Limb (tissue), 2 donors: Measurements from ENCODE around the gene PPM1M.

ENCODE experiments used
- DNase-seq, 2 donors: peaks; one replicate each; pipeline ENCODE4 v3.0.0-alpha.2; 2016; ENCODE audit errors: extremely low spot score in 2 of 2

The PPM1M gene, protein sequence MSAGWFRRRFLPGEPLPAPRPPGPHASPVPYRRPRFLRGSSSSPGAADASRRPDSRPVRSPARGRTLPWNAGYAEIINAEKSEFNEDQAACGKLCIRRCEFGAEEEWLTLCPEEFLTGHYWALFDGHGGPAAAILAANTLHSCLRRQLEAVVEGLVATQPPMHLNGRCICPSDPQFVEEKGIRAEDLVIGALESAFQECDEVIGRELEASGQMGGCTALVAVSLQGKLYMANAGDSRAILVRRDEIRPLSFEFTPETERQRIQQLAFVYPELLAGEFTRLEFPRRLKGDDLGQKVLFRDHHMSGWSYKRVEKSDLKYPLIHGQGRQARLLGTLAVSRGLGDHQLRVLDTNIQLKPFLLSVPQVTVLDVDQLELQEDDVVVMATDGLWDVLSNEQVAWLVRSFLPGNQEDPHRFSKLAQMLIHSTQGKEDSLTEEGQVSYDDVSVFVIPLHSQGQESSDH

GRCh38 chr3:52245322-52246263, at the start of gene PPM1M:
TSS of gene PPM1M (plus strand) at chr3:52245759. CDS start at chr3:52245825, 66 bp downstream.
- peak; percentile 57 to 77 for DNase-seq

GRCh38 chr3:52195823-52196331, 49.7 kb upstream of the PPM1M start:
- DNase-seq, result no peak

DNA sequence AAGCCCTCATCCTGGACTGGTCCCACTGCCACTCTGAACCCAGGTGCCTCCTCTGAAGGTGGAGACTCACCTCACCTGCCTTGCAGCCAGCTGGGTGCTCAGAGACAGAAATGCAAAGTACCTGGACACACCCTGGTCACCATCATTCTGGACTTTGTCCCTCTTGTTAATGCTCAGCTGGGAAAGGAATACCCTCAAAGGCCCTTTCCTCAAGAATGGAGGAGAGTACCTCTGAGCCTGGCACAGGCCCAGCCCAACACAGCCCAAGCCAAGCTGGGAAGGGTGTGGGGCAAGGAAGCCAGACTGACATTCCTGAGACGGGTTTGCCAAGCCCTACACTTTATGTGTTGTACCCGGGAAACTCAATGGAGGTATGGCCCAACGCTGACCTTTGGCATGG, 48.6 kb upstream of the PPM1M start:
- no peak for DNase-seq

DNA sequence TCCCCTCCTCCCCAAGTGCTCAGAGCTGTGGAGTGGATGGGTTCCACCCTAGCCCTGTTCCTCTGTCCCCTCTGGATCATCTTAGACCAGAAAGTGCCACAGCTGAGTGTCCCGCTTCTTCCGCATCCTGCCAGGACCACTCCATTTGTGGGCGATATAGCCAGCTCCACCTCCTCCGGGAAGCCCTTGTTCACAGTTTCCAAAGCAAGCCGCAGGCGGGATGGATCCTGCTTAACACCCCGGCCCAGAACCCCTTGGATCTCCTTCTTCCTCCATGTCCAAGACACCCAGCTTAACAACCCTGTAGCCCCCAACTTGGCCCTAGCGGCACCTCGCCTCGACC, 48.1 kb upstream of the PPM1M start:
- DNase-seq, result no peak

- peak; percentile 93 to 96 for DNase-seq
Observed at GRCh38 chr3:52197842-52198625, 47.5 kb upstream of the PPM1M start, which contains the start of gene ALAS1. TSS of gene ALAS1 (plus strand) at chr3:52198160. CDS start at chr3:52199242, 1,082 bp downstream.

- no peak for DNase-seq
Observed at GRCh38 chr3:52198643-52199608, 46.6 kb upstream of the PPM1M start.

- DNase-seq, result no peak
Observed at GRCh38 chr3:52200981-52201679, 44.4 kb upstream of the PPM1M start.

DNA sequence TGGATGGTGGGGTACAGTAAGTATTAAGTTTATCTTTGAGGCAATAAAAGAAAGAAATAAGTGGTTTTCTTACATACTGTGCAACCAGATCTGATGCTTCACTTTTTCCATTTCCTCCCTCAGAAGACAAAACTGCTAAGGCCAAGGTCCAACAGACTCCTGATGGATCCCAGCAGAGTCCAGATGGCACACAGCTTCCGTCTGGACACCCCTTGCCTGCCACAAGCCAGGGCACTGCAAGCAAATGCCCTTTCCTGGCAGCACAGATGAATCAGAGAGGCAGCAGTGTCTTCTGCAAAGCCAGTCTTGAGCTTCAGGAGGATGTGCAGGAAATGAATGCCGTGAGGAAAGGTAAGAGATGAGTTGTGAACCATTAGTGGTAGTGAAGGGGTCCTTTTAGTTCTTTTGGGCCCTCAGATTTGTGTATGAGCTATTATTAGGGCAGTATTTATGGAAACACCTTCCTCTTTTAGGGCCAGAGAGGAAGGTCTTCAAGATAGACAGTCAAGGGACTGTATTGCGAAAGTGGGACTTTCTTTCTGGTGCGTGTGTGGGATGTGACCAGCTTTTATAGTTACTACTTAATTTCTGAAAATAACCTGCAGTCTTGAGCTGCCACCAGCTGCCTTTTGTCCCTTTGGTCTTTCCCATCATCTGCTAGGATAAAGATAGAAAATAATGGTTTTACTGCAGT, 43.0 kb upstream of the PPM1M start:
- DNase-seq, result no peak

GRCh38 chr3:52203701-52204100, 41.9 kb upstream of the PPM1M start:
- no peak for DNase-seq

DNA sequence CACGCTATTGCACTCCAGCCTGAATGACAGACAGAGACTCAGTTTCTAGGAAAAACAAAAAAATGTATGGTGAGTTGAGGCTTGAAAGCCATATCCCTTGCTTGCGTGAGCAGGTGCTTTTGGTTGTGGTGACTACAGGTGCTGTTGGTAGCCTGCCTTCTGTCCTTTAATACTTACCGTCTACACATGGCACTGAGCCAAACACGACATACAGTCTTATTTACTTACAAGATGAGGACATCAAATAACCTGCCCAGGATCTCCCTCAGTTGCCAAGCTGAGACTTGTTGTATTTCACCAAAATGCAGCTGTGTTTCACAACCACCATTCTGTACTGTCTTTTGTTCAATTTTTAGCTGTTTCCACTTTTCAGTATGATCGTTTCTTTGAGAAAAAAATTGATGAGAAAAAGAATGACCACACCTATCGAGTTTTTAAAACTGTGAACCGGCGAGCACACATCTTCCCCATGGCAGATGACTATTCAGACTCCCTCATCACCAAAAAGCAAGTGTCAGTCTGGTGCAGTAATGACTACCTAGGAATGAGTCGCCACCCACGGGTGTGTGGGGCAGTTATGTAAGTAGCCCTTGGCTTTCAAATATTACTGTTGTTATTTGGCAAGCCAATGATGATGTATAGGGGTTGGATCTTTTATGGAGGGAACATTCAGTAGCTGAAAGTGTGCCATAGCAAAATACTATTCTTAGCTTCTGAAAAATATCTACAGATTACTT, 41.1 kb upstream of the PPM1M start:
- DNase-seq, result no peak

- no peak for DNase-seq
Observed at GRCh38 chr3:52205727-52206372, 39.7 kb upstream of the PPM1M start.

DNA sequence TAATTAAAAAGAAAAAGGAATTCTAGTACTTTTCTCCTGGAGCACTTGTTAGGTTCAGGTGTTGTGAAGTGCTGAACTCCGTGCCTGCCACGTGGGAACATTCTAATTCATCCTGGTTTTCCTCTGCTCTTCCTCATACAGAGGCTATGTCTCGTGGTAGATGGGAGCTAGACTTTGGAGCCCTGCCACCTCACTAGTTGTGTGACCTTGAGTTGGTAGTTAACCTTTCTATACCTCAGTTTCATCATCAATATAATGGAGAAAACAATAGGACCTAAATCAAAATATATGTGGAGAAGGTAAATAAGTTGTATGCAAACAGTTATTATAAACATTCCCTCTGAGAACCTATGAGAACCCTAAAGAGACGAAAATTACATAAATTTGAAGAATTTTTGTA, 37.0 kb upstream of the PPM1M start:
- no peak for DNase-seq

GRCh38 chr3:52210037-52210436, 35.5 kb upstream of the PPM1M start:
- DNase-seq, result no peak

- no peak for DNase-seq
Observed at GRCh38 chr3:52210550-52211046, 35.0 kb upstream of the PPM1M start.

GRCh38 chr3:52211268-52211891, 34.2 kb upstream of the PPM1M start:
- no peak for DNase-seq

DNA sequence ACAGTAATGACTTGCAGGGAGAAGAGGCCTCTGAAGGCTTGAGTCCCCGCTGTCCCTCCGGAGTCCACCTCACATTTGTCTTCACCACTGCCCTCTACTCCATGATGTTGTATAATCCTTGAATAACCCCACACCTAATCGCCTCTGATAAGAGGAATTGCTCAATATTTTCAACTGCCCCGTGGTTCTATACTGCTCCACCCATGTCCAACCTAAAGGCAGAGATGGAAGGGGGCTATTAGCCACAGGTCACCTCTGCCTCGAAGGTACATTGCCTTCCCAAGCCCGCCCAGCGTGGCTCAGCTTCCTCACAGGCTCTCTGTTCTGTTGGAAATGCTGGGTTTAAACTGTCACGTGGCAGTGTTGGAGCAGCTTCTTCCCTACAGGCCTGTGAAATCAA, 32.6 kb upstream of the PPM1M start:
- DNase-seq, result no peak

DNA sequence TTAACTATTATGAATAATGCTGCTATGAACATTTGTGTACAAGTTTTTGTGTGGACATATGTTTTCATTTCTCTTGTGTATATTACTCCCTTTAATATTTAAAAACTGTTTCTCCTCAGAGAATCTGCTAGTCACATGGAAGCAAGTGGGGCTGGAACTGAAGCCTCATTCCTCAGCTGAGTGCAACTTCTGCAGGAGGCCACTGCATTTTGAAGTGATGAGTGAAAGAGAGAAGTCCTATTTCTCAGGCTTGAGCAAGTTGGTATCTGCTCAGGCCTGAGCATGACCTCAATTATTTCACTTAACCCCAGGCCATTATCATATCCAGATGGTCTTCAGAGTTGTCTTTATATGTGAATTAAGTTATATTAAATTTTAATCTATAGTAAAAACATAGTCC, 31.7 kb upstream of the PPM1M start:
- no peak for DNase-seq
